Dermis blood vessel endothelial cell (primary cell): ENCODE measurements around the gene PKD1L1. TPM values are rescaled to one million over a fixed set of nuclear protein-coding genes. Genes with fewer than 3 reads are reported as not detected.
"Not testable (repeated sequence)": the region's sequence is repeated elsewhere in the genome, so short reads cannot be mapped to it uniquely, and the experiment has no call there.

Experiments used
- DNase-seq: peaks from one replicate; pipeline ENCODE4 v3.0.0; 2010
- total RNA-seq: library from RNA; depleted of rRNA; stranded (reverse); fragments of >200 nt; gene quantifications from 2 replicates; pipeline ENCODE4 v1.2.3, GENCODE V29; 2014

Gene PKD1L1
- total RNA-seq, 1 donor from 2014 or later, result 21.4 TPM

DNA sequence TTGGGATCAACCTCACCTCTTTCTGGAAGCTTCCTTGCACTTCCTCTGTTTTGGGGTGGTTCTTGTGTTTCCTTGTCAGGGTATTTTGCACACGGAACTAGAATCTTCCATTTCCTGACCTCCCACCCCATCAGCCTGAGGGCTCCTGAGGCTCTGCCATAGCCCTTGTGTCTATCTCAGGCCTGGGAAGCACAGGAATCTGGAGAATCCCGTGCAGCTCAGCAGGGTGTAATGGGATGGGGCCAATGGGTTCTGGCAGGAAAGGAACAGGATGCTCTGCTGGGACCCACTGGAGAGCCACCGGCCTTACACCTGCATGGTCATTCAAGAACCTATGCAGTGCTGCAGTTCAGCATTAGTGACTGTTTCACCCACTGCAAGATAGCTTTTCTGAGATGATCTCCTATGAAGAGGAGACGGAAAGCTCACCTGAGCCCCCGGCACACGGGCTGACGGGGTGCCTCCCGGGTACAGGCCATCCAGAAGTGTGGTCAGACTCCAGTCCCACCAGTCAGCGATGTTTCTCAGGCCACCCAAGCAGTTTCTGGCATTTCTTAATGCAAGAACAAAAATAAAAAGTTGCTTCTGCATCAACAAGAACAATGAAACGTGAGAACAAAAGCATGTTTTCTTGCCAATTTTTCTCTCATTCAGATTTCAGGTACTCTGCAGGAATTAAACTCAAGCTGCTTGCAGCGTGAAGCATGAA, 133.2 kb downstream of the PKD1L1 start:
- DNase-seq, result peak; percentile 14

DNA sequence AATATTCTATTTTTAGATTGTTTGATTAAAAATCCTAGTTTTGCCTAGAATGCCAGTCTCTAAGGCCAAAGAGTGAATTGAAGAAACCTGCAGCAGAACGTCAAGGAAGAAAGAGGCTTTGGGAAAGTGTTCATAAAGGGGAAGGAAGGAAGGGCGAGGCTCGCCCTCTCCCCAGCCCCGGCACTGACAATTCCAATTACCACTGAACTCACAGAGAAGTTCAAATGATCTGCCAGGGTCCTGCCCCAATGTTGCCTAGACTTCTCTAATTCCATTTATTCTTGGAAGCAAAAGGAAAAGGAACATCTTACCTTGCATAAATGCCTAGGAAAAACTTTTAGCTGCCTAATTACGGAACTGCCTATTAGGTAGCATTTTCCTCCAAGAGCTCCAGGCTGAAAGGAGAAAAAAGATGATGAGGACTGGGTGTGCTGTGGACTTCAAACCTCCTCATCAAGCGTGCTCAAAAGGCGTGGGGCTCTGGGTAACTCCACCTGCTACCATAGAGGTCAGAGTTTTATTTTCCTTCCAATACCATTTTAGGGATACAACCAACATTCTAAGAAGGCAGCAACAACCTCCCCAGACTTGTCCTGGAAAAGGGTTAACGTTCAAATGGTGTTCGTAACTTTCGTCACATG, 134.5 kb downstream of the PKD1L1 start:
- DNase-seq, result no peak

DNA sequence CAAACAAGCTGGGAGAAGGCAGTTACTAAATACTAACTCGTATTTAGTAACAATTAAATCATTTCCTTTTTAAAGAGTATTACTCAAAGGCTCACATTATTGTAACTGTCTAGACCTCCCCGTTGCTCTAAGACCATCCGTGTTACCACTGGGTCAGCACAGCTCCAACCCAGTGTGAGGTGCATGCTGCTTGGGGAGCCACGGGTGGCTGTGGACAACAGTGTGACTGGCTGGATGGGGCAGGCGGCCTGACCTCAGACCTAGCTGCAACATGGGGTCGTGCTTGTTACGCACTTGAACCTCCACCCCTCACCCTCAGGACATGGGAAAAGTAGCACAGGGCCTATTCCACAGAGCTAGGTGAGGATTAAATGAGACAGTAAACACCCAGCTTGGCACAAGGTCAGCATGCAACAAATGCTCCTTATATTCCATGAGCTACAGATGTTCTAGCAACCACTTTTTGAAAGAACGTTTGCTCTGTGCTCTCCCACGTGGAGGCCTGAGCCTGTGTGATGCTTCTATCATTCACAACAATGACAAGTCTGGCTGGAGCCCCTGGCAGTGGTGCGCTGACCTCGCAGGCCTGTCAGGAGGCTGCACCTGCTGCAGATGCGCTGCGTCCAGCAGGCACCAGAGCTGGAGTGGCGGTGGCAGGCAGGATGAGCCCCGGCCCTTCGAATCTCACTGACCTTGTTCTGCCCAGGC, 135.7 kb downstream of the PKD1L1 start:
- DNase-seq, result no peak

DNA sequence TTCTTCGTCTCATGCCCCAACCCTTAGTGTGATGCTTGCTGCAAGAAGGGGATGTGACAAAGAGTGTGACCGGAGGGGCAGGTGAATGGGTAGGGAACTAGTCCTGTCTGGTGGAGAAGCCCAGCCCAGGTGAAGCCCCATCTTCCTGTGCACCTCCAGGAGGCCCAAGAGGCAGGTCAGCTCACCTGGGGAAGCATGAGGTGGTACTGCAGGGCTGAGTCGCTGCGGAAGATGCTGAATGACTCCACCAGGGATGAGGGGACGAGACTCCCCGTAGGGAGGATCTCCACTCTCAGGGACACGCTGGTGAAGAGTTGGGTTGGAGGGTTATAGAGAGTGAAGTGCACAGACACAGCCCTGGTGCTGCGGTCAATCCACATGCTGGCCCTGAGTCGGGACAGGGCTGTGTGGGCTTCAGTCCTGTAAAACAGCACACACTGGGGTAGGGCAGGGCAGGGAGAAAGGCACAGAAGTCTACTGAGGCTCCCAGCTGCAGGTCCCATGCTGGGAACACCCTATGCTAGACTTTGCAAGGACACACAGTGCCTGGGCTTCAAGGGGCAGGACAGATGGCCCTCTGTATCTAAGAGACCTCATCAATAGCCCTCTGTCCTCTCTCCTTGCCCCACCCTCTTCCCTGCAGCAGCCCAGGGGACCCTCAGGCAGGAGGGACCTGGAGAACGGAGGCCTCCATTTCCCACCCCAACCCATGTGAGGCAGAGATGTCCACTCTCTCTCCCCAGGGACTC, 136.5 kb downstream of the PKD1L1 start:
- no peak for DNase-seq

DNA sequence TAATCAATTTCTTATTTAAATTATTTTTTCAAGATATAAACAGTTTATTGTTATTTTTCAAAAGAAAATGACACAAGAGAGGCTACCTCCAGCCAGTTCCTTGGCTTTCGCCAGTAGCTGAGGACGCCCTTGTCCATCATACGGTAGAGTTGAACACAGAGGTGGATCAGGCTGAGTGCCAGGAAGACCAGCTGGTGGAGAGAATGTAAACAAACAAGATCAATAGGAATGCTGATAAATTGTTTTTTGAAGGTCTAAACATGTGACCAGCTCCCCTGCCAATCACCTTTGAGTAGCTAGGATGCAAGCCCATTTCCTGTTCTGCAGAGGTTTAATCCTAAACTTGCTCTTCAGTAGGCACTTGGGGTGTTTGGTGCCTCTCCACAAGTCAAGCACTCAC, 138.9 kb downstream of the PKD1L1 start:
- no peak for DNase-seq

DNA sequence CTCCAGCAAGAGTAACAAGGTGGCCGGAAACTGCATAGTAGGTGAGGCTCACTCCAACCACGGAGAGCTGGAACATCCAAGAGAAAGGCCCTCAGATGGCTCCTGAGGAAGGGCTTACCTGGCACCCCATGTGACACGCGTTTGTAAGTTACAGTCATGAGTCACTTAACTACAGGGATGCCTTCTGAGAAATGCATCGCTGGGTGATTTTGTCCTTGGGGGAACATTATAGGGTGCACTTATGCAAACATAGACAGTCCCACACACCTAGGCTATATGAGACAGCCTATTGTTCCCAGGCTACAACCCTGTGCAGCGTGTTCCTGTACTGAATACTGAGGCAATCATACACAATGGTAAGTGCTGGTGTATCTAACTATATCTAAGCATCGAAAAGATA, 139.9 kb downstream of the PKD1L1 start:
- DNase-seq, result no peak

DNA sequence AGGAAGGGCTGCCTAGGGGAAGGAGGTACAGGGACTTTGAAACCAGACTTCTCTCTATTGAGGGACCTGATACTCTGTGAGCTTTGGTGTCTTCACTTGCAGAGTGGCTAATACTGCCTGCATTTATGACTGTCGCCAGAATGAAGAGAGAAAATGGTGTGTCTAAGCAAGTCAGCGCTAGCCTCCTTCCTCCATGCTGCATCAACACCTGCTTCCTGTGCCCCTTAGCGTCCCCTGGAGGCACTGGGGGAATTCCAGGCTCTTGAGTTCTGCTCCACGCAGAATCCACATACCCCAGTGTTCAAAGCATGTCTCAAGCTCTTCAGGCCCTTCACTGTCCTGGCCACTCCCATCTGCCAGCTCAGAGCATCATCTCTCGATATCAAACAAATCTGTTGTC, 140.5 kb downstream of the PKD1L1 start:
- peak; percentile 35 for DNase-seq

DNA sequence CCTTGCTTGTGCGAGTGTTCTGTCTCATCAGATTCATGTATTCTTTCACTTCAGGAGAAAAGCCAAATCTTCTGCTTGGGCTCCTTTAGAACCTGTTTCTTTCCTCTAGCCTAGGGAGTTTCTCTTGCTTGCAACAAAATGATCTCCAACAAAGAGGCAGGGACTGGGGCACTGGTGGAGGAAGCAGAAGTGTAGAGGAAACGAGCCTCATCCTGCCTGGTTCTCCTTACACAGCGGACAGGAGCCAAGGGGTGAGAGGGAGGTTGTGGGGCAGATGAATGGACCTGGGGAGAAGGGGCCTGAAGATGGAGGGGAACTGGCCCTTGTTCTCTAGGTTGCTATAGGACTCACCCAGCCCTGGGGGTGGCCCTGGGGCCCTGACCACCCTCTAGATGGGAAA, 141.1 kb downstream of the PKD1L1 start:
- DNase-seq, result peak; percentile 57

DNA sequence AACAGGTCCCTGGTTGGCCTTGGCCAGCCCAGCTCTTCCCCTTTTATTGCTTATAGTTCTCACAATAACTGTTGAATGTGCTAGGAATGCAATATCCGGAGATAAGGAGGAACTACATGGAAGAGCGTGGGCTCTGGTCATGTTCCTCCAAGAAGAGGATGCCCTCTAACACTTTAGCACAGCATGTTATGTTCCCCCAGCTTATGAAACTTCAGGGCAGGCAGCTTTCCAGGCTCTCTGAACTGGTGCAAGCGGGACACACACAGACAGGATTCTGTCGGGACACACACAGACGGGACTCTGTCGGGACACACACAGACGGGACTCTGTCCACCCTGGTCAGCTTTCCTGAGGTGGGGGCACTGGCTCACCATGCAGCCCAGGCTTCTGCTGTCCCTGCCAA, 141.6 kb downstream of the PKD1L1 start:
- peak; percentile 21 for DNase-seq

DNA sequence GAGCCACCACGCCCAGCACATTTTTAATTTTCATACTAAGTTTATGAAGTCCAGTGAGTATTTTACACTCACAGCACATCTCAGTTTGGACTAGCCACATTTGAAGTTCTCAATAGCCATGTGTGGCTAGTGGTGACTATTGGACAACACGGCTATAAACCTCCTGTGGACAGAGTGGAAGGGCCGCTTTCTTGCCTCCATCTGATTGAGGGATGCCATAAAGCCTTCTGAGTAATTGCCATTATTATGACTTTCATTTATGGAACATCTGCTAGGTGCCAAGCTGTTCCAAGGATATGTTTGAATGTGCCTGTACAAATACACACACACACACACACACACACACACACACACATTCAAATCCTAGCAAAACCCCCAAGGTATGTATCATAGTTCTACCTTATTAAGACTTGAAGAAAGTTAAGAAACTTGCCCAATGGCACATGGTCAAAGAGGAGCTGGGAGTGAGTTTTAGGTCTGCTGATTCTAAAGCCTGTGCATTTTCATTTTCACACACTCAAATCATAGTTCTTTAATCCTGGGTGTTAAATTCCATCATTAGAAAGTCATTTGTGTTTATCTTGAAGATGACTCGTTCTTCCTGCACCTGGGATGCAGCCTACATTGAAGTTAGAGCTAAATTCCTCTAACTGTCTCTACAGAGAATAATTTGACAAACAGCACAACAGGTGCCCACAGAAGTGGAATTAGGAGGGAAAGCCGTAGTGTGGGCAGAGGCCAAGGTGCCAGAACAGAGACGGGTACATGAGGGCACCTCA, 143.3 kb downstream of the PKD1L1 start:
- peak; percentile 29 for DNase-seq

DNA sequence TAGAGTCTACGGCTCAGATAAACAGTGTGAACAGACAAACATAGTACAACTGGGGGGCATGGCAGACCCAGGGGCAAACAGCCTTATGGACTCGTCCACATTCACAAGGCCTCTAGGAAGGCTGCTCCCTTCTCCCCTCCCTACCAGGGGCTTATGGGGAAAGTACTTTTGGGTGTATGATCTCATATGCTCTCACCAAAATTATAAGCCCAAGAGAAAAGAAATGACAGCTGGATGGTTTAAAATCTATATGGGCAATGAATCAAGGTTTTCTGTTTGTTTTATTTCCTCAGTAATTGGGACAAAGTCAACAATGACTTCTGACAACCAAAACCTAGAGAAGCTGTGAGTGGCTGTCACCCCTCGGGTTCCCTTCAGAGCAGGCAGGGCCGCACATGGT, 144.4 kb downstream of the PKD1L1 start:
- DNase-seq, result no peak

DNA sequence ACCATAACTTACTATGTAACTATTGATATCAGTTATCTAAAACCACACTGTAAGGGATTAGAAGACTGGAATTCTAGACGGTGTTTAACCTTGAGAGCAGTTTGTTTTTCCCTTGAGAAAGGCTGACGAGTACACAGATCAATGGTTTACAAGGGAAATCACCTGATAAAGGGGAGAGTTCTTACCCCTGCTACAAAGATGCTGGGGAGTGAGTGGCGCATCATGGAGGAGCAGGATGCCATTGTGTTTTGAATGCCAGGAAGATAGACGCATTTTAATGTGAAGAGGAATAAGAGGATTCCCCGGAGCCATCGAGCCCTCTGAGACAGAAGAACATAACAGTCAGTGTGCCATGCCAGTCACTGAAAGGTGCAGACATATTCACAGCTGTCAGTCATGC, 145.2 kb downstream of the PKD1L1 start:
- no peak for DNase-seq

DNA sequence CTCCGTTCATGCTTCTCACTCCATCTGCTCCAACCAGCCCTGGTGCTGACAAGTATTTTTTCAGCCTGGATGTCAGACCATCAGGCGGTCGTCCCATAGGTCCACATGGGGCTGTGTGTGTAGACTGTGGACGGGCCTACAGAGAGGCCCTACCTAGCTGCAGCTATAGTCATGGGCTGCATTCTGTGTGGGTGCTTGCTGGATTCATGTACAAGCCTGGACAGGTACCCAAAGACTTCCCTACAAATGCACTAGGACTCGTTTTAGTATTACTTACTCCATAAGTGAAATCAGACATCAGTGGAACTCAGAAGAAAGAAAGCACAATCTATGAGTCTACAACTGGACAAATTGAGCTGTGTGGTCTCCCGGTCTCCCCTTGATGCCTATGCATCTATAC, 146.8 kb downstream of the PKD1L1 start:
- DNase-seq, result no peak

DNA sequence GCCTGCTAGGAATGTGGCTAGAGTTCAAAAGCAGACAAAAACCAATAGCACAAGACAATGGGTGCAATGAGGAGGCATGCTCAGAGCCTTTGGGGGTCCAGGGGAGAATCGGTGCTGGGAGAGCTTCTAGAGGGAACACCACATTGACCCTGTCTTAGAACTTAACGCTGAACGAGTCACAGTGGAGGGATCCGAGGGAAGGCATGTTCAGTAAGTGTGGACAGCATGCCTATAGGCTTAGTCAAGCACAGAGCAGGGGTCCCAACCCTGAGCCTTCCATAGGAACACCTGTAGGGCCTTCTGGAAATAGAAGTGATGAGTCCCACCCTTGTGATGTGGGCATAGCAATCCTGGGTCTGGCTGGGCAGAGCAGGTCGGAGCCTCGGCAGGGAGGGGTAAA, 148.7 kb downstream of the PKD1L1 start:
- no peak for DNase-seq

DNA sequence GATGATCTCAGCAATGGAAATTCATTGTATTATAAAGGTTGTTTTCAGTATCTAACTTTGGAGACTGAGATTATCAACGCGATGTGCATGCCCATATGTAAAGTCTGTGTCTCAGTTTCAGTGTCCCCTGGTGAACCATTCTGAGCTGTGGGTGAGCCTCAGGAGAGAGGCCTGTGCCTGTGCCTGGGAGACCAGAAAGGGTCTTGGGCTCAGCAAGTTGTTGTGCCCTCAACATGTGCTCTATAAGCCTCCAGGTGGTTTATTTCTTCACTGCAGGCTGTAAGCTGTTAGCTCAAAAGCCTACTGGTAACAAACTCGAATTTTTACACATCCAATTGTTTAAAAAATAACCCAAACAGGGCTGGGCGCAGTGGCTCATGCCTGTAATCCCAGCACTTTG, 151.9 kb downstream of the PKD1L1 start:
- DNase-seq, result no peak

DNA sequence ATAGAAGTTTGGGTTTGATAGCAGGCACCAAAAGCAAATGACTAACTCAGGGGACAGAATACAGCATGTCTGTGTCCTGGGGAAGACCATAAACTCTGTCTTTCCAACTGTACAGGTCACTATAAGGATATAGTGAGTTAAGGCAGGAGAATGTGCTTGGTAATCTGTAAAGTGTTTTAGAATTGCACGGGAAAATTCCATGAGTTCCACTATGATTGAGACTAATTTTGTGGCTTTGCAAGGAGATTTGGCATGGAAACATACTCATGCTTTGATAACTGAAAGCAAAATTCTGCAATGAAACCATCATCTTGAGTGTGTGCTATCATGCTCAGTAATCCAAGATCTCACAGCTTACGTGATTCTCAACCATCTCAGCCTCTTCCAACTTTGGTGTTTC, 152.6 kb downstream of the PKD1L1 start:
- DNase-seq, result no peak

DNA sequence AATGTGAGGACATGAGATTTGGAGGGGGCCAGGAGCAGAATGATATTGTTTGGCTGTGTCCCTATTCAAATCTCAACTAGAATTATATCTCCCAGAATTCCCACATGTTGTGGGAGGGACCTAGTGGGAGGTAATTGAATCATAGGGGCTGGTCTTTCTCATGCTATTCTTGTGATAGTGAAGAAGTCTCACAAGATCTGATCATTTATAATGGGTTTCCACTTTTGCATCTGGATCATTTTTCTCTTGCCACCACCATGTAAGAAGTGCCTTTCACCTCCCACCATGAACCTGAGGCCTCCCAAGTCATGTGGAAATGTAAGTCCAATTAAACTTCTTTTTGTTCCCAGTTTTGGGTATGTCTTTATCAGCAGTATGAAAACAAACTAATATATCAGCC, 153.1 kb downstream of the PKD1L1 start:
- DNase-seq, result not testable (repeated sequence)

DNA sequence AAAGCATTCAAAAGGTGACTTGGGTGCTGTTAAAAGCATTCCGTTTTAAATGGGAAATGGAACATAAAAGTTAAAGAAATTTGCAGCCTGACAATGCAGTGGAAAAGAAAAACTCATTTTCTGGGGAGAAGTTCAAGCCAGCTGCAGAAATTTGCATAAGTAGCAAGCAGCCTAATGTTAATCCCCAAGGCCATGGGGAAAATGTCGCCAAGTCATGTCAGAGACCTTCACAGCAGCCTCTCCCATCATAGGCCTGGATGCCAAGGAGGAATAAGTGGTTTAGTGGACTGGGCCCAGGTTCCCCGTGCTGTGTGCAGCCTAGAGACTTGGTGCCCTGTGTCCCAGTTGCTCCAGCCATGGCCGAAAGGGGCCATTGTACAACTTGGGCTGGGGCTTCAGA, 154.2 kb downstream of the PKD1L1 start:
- DNase-seq, result no peak

DNA sequence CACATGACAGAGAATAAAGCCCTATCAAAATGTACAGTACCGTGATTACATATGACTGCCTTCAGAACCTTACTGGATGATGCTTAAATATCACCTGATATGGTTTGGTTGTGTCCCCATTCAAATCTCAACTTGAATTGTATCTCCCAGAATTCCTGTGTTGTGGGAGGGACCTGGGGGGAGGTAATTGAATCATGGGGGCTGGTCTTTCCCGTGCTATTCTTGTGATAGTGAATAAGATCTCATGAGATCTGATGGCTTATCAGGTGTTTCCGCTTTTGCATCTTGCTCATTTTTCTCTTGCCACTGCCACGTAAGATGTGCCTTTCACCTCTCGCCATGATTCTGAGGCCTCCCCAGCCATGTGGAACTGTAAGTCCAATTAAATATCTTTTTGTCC, 155.1 kb downstream of the PKD1L1 start:
- DNase-seq, result not testable (repeated sequence)

DNA sequence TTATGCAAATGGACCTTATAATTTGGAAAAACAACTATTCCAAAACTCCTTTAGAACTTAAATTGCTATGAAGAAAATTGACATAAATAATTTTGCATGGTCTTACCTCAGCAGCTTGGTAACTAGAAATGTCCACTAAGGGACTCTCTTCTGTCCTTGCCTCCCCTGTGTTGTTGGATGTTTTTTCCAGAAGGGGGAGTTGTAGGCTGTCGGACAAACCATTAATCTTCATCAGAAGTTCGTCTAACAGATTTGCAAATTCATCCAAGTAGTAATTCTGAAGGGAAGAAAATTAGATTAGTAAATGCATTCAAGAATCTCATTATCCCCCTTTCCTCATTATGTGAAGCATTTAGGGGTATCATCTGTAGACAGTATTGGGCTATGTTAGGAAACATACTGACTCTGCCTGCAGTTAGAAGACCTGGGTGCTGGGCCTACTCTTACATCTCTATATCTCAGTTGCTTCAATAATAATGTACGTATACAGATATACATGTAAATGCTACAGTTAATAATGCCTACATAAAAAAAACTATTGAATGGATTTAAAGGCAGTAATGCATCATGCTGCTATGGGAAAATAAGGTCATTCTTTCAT, 155.6 kb downstream of the PKD1L1 start:
- peak; percentile 75 for DNase-seq

DNA sequence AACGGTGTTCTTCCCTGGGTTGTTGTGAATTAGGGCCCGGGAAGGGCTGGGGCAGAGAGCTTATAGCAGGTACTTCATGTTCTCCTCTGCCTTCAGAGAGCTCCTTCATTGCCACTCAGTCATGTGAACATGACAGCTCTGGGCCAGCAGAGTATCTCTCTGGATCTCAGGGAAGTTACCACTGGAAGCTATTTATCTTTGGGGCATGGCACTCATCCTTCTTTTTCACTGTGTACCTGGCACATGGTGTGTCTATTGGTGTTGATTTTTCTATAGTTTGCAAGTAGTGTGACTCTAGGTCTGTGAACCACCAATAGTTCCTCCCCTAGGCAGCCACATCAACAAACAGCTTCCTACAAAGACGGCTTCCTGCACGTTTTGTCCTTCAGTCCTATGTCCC, 156.6 kb downstream of the PKD1L1 start:
- DNase-seq, result no peak

DNA sequence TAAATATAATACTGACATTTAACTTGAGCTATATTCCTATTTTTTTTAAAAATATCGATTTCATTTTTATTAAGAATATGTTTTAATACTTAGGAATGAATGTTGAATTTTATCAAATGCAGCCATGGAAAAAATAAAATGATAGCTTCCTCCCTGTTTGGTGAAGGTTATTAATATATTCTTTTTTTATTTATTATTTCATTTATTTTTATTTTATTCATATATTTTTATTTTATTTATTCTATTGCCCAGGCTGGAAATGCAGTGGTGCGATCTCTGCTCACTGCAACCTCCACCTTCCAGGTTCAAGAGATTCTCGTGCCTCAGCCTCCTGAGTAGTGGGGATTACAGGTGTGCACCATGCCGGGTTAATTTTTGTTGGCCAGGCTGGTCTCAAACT, 160.2 kb downstream of the PKD1L1 start:
- no peak for DNase-seq
